HG03175 (cell line): ENCODE data around the gene ACAP2.
"Not testable (repeated sequence)": the region's sequence is repeated elsewhere in the genome, so short reads cannot be mapped to it uniquely, and the experiment has no call there.

ENCODE experiments used
- ATAC-seq: cut with Tn5 transposase; IDR thresholded peaks from one replicate; pipeline ENCODE4 v1.9.1; 2021; ENCODE audit warnings: mild to moderate bottlenecking, moderate library complexity; ENCODE audit not compliant: unreplicated experiment

The ACAP2 gene

DNA sequence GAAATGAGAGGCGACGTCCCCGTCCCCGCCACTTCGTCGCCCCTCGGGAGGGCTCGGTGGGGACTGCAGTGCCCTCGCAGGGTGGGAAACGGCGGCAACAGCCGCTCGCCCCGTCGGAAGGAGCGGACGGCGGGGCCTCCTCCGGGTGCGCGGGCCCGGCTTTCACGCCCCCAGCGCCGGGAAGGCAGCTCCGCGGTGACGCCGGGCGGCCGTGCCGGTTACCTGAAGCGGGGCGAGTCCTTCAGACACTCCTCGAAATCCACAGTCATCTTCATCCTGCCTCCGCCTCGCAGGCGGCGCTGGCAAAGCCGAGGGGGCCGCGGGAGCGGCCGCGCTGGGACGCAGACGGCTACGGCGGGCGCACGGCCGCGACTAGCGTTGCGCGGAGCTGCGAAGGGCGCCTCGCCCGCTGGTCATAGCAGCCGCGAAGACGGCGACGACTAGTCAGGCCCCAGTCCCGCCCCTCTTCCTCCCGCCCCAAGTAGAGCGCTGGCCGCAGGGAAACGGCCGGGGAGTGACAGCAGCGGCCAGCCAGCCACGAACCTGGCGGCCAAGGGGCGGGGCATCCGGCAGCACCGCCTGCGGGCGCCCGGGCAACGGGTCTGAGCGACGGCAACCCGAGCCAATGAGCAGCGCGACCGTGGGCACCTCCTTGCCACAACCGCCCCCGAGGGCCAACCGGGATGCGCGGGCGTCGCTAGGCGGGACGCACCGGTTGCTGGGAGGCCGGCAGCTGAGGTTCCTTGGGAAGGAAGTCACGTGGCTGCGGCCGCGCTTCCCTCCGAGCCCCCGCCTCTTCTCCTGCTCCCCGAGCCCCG, at the start of gene ACAP2:
Gene ACAP2 (minus strand): TSS at position 448 of the 818 bp plus-strand sequence. CDS start 173 bp downstream, at position 275.
- ATAC-seq, result peak; percentile 90

DNA sequence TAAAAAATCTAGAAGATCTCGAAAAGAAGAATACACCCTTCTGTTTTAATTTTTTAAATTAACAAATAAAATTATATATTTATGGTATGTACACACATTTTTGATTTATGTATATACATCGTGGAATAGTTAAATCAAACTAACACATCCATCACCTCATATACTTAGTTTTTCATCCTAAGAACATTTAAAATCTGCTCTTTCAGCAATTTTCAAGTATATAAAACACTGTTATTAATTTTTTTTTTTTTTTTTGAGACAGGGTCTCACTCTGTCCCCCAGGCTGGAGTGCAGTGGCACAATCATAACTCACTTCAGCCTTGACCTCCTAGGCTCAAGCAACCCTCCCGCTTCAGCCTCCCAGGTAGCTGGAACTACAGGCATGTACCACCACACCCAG, 32.8 kb upstream of the ACAP2 start:
- ATAC-seq, result no peak

DNA sequence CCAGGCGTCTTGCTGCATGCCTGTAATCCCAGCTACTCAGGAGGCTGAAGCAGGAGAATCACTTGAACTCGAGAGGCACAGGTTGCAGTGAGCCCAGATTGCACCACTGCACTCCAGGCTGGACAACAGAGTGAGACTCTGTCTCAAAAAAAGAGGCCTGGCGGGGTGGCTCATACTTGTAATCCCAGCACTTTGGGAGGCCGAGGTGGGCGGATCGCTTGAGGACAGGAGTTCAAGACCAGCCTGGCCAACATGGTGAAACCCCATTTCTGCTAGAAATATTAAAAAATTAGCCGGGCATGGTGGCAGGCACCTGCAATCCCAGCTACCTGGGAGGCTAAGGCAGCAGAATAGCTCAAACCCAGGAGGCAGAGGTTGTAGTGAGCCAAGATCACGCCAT, 32.3 kb upstream of the ACAP2 start:
- ATAC-seq, result not testable (repeated sequence)

DNA sequence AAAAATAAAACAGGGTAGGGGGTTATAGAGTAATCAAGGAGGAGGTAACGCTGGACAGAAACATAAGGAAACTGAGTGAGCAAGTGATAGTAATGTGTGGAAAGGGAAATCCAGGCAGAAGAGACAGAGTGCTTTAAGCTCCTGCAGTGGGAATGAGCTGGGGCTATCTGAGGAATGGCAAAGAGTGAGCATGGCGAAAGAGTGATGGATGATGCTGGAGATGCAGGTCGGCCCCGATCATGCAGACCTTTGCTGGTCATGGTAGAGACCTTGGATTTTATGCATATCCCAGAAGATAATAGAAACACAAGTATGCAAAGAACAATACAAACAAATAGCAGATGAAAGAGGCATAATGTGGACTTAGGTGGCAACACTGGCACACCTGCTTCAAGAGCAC, 26.0 kb upstream of the ACAP2 start:
- ATAC-seq, result no peak

- ATAC-seq, result no peak
These were observed 25.6 kb upstream of the ACAP2 start for GRCh38 chr3:195468391-195468776.

GRCh38 chr3:195467641-195468390, 25.0 kb upstream of the ACAP2 start:
- ATAC-seq, result no peak

GRCh38 chr3:195466251-195466650, 23.4 kb upstream of the ACAP2 start:
- ATAC-seq, result no peak

GRCh38 chr3:195462922-195463321, 20.1 kb upstream of the ACAP2 start:
- ATAC-seq, result not testable (repeated sequence)

DNA sequence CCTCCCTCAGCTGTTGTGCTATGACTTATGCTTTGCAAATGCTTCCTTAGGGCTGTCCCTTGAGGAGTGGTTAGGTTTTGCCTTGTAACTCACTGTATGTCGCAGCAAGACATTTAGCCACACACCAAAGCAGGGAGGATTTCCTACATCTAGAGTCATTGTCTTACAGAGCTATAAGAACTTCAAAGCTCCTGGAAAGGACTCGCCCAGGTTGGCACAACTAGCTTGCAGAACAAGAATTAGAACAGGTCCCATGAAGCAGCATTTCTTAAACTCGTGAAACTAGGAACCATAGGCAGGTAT, 19.4 kb upstream of the ACAP2 start:
- ATAC-seq, result no peak

- no peak for ATAC-seq
These were observed 18.9 kb upstream of the ACAP2 start for GRCh38 chr3:195461594-195462307.

DNA sequence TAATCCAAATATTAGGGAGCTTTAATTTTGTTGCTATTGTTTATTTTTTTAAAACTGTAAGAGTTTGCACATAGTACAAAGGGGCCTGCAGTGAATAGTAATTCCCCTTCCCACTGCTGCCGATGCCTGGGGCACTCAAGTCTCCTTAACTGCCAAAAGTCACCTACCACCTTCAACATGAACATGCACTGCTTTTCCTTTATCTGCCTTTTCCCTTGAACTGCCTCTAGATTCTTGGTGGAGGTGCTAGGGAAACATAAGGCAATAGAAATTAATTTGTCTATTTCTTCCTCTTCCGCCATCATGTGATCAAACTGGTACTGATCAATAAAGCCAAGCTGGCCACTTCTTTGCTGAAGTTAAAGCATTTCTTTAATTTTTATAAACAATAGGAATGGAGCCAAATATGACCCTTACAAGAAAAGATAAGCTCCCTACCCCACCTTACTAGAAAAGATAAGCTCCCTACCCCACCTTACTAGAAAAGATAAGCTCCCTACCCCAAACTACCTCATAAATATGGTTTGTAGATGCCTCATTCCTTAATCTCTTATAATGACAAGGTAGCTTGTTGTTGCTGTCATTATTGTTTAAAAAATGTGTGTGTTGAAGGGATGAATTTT, 17.4 kb upstream of the ACAP2 start:
- no peak for ATAC-seq

- ATAC-seq, result peak; percentile 42
These were observed 15.5 kb upstream of the ACAP2 start for GRCh38 chr3:195458316-195458717.

GRCh38 chr3:195455789-195456188, 13.0 kb upstream of the ACAP2 start:
- ATAC-seq, result no peak

DNA sequence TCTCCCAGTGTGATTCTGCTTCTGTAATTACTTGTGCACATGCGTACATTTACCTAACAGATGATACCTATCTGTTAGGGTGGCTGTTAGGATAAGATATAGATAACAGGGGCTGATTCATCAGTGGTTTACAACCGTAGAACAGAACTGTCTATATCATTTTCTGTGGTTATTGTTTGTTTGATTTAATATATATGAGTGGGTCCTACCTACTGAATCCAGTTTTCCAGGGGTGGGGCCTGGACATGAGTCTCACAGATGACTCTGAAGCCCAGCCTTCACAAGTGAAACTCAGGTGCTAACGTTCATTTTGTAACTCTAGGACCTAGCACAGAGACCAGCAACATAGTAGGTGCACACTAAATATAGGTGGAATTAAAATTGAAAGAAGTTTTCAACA, 10.4 kb upstream of the ACAP2 start:
- ATAC-seq, result no peak

DNA sequence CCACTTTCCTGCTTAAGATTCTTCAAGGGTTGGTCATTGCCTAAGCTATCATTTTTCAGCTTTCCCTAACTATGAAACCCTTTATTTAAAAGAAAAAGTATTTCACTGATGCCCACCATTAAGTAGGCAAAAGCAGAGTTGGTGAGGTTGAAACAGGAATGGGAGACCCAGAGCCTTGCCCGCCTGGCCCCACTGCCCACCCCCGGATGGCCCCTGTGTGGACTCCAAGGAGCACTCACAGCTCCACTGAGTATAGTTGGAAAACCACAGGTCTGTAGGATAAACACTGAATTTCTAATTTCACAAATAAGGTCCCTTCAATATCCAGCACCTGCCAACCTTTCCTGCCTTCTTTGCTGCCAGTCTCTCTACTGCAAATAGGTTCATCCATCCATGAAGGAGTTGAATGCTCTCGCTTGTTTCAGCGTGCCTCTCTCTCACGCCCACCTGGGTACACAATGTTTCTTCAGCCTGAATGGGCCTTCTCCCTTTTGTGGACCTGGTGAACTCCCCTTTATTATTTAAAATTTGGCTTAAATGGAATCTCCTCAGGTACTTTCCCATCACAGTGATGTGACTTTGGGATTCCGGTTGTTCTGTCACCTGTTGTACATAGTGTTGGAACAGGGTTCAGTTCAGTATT, 8.7 kb upstream of the ACAP2 start:
- no peak for ATAC-seq

DNA sequence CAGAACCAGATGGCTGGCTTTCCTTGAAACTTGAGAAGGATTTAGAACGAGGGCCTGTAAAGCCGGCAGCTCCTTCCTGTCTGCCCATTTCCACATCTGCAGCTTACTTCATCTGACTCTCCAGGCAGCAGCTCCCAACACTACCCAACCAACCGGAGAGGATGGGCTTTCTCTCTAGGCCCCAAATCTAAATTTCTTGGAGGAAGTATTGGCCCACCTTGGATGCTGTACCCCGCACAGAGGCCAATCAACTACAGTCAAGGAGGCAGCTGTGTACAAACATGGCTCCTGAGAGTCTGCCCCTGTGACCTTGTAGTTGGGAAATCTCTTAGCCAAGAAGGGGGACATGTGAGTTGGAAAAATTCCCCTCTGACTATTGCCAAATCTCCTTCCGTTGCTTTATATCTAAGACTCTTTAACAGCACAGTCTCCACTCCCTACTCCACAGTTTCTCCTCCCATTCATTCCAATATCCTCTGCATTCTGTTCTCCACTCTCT, 8.0 kb upstream of the ACAP2 start:
- ATAC-seq, result no peak

DNA sequence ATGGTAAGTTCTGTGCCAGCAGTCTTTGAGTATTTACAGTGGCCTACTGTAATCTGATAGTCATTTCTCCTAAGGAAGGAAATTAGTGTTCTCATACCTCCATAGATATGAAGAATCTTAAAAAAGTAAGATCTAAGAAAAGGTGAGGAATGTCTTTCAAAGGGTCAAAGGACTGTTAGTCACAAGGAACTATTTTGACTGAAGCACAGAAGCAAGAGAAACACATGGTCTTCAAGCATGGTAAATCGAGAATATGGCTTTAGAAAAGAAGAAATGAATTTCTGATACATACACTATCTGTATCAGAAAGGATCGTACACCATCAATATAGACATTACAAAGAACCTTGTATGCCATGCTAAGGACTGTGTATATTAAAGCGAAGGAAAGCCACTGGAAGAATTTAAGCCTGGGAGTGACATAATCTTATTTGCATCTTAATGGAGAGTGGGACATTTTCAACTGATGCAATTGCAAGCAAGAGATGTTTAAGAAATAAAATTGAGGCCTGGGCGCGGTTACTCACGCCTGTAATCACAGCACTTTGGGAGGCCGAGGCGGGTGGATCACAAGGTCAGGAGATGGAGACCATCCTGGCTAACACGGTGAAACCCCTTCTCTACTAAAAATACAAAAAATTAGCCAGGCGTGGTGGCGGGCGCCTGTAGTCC, 5.5 kb upstream of the ACAP2 start:
- no peak for ATAC-seq

DNA sequence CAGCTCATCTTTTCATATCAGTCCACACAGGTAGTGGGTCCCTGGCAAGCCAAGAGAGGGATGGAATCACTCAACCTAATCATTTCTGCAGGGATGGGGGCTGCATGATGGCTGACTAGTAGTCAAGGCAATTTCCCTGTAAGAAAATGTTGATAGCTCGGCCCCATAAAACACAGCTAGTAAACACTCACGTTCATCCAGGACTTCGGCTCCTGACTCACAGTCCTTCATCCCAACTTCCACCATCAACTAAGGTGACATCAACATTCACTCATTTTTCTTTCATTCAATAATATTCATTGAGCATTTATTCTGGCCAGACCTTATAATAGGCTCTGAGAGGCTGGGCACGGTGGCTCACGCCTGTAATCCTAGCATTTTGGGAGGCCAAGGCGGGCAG, 4.4 kb upstream of the ACAP2 start:
- ATAC-seq, result no peak

- ATAC-seq, result no peak
These were observed 3.5 kb upstream of the ACAP2 start for GRCh38 chr3:195446359-195446758.

DNA sequence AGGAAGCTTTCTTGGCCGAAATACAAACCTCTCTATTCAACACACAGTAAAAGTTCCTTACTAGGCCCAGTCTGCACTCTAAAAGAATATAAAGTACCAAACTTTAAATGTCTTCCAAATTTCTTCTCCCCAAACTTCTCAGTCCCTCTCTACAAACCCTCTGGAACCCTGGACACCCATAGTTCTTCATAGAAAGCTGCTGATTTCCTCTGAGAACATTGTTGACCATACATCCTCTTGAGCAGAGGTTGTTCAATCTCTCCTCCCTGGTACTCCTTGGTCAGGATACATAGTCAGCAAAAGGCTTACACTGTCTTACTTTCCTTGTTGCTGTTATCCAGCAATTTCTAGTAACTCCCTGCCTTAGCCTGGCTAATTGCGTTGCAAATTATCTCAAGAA, 3.1 kb upstream of the ACAP2 start:
- no peak for ATAC-seq
